ENCODE data around the gene JUN. TPM values are rescaled to one million over a fixed set of nuclear protein-coding genes. Genes with fewer than 3 reads are reported as not detected.

The JUN gene
- total and polyA plus RNA-seq, 2 of the 4 experiments (the other 2 are of a cell fraction): 46.6 to 89.1 TPM

DNA sequence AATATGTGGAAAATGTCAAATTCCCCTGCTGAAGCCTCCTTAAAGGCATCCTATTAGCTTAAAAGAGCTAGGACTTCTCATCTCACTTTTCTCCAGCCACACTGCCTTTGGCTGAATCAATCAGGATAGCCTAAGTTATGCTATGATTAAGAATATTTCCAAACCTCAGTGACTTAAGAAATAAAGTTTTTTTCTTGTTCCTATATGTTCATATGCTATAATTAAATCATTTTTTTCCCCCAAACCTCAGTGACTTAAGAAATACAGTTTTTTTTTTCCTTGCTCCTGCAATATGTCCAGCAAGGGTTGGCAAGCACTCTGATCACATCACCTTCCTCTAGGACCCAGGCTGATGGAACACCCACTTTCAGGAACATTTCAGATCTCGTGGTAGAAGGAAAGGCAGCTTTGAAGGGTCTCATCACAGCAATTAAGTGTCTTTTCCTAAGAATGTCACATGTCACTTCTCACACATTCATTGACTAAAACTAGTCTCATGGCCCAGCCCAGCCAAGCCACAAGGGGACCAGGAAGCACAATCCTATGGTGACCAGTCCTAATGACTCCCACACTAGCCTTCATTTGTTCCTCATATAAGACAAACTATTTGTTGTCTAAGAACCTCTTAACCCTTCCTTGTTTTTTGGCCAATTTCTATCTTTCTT, 6.3 kb upstream of the JUN start:
- DNase-seq: no peak
- in situ Hi-C loops (cut with MboI; ENCODE audit: low sequenced_read_pairs): loop anchor here (5.0 to 25.0 kb wide), 3 partner anchors 497 to 967 kb away; partner anchors contain the start of gene FGGY

More for the DNA sequence above, 6.3 kb upstream of the JUN start:
- H3K9ac ChIP-seq (ENCODE audit: low read depth, low read length): no peak overlapping the region
- CTCF ChIA-PET: no interaction called here
- POLR2A ChIA-PET (ENCODE audit: unreplicated experiment): no interaction called here
- H3K27ac ChIP-seq (ENCODE audit: insufficient read depth, low read length): no peak overlapping the region
- H3K56ac ChIP-seq (ENCODE audit: extremely low read depth, insufficient read depth, low read length): no peak overlapping the region
- H3K23ac ChIP-seq (ENCODE audit: low read depth, low read length): no peak overlapping the region
- peaks cover 8% of the 10 kb centered on the region for H3K4me1 ChIP-seq (ENCODE audit: control insufficient read depth, insufficient read depth, low read length)
- no peak overlapping the region for H2AFZ ChIP-seq (replicated peaks; ENCODE audit: low read length, poor library complexity)
- H2BK15ac ChIP-seq (ENCODE audit: low read depth, low read length): no peak overlapping the region
- intact Hi-C loops (cut with micrococcal nuclease): loop anchor here (5.0 to 10.0 kb wide), 2 partner anchors 287 to 645 kb away; no protein-coding TSS in a partner anchor
- no peak overlapping the region for H4K8ac ChIP-seq (ENCODE audit: low read depth in 2 of 2, low read length in 2 of 2)
- no peak overlapping the region for H3K4me2 ChIP-seq (ENCODE audit: low read depth, low read length)
- H2AK5ac ChIP-seq (ENCODE audit: low read depth, low read length): no peak overlapping the region
- no TSS peak for BruUV-seq (replicated peaks)
- H2AK9ac ChIP-seq (replicated peaks; ENCODE audit: low read depth, low read length, poor library complexity): peak overlapping the region; percentile 19
- no peak overlapping the region for H3K4me3 ChIP-seq (ENCODE audit: insufficient read depth, low read depth, low read length)
- H3K36me3 ChIP-seq (ENCODE audit: control insufficient read depth, insufficient read depth, low read length): no peaks in the 10 kb centered on the region
- TF ChIP-seq MAZ (IDR thresholded peaks at IDR 0.05; ENCODE audit: borderline replicate concordance, low read depth, low read length): no peak
- TF ChIP-seq POLR2A (IDR thresholded peaks at IDR 0.05; ENCODE audit: low read depth, low read length): no peak
- TF ChIP-seq, protein P1, sequence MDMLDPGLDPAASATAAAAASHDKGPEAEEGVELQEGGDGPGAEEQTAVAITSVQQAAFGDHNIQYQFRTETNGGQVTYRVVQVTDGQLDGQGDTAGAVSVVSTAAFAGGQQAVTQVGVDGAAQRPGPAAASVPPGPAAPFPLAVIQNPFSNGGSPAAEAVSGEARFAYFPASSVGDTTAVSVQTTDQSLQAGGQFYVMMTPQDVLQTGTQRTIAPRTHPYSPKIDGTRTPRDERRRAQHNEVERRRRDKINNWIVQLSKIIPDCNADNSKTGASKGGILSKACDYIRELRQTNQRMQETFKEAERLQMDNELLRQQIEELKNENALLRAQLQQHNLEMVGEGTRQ (IDR thresholded peaks at IDR 0.05; ENCODE audit: low read depth, low read length): no peak
- TF ChIP-seq MAFK (IDR thresholded peaks at IDR 0.05; ENCODE audit: low read depth, low read length): no peak
- TF ChIP-seq BHLHE40 (IDR thresholded peaks at IDR 0.05; ENCODE audit: low read depth, low read length): no peak
- TF ChIP-seq CTCF (conservative IDR thresholded peaks at IDR 0.05; ENCODE audit: low read depth, low read length): no peak
- no peak for TF ChIP-seq MXI1 (IDR thresholded peaks at IDR 0.05; ENCODE audit: borderline replicate concordance, low read depth, low read length)
- no peak for TF ChIP-seq RFX5 (IDR thresholded peaks at IDR 0.05; ENCODE audit: low read depth, low read length)
- TF ChIP-seq SMC3 (IDR thresholded peaks at IDR 0.05; ENCODE audit: low read depth, low read length): no peak
- TF ChIP-seq, protein P2, sequence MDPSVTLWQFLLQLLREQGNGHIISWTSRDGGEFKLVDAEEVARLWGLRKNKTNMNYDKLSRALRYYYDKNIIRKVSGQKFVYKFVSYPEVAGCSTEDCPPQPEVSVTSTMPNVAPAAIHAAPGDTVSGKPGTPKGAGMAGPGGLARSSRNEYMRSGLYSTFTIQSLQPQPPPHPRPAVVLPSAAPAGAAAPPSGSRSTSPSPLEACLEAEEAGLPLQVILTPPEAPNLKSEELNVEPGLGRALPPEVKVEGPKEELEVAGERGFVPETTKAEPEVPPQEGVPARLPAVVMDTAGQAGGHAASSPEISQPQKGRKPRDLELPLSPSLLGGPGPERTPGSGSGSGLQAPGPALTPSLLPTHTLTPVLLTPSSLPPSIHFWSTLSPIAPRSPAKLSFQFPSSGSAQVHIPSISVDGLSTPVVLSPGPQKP (IDR thresholded peaks at IDR 0.05; ENCODE audit: borderline replicate concordance, low read depth, low read length): no peak
- peaks cover 3% of the 10 kb centered on the region; the same call in 1 of the 2 replicates for H3K9me1 ChIP-seq (ENCODE audit: insufficient read depth, low read length)
- no peak overlapping the region for H3K14ac ChIP-seq (replicated peaks; ENCODE audit: low read depth, low read length)
- 0 out of 2 replicates have a peak overlapping the region, but pooled peaks have one; percentile 19 for H3K4ac ChIP-seq (ENCODE audit: low read depth, low read length)
- no peak overlapping the region for H4K5ac ChIP-seq (ENCODE audit: low read depth, low read length)
- no CpG with 5 or more reads among the region's 1 CpG for WGBS, 2 experiments (ENCODE audit: extremely low coverage in 2 of 2, insufficient read length in 1 of 2)
- dilution Hi-C loops (cut with HindIII; ENCODE audit: low sequenced_read_pairs, unreplicated experiment): no loop called here
- no peaks in the 10 kb centered on the region for H3K79me1 ChIP-seq (ENCODE audit: low read depth in 1 of 2, low read length in 2 of 2)
- no peaks in the 10 kb centered on the region for H4K20me1 ChIP-seq (ENCODE audit: insufficient read depth, low read length)
- no peak for ATAC-seq (ENCODE audit: low read depth)
- no peaks in the 10 kb centered on the region for H3K9me3 ChIP-seq (ENCODE audit: control insufficient read depth, insufficient read depth, low read length)
- H2BK5ac ChIP-seq (ENCODE audit: low read depth, low read length, poor library complexity, severe bottlenecking): no peak overlapping the region
- 0 out of 2 replicates have a peak overlapping the region, but pooled peaks have one; percentile 17 for H2BK120ac ChIP-seq (ENCODE audit: low read depth, low read length)
- no peak overlapping the region for H2BK20ac ChIP-seq (ENCODE audit: low read depth, low read length)
- no peak overlapping the region for H3K18ac ChIP-seq (ENCODE audit: low read depth, low read length)
- H3K27me3 ChIP-seq (ENCODE audit: control insufficient read depth, insufficient read depth, low read length): no peaks in the 10 kb centered on the region
- no peak overlapping the region for H4K91ac ChIP-seq (ENCODE audit: insufficient read depth, low read depth, low read length)

Data from IMR-90 (cell line).